Astrocyte (in vitro differentiated cells and primary cell): ENCODE measurements around the gene SLCO3A1.

Experiments
- EZH2 ChIP-seq: IDR thresholded peaks from 2 replicates; pipeline ENCODE4 v1.6.1; 2012; ENCODE audit warnings: mild to moderate bottlenecking, low read length, inconsistent platforms; ENCODE audit not compliant: insufficient read depth
- TF ChIP-seq, protein P1 (sequence below): IDR thresholded peaks from 2 replicates; pipeline ENCODE4 v1.5.1; 2011; ENCODE audit warnings: low read depth, mild to moderate bottlenecking, inconsistent platforms, low read length, moderate library complexity; ENCODE audit not compliant: insufficient read depth

DNA sequence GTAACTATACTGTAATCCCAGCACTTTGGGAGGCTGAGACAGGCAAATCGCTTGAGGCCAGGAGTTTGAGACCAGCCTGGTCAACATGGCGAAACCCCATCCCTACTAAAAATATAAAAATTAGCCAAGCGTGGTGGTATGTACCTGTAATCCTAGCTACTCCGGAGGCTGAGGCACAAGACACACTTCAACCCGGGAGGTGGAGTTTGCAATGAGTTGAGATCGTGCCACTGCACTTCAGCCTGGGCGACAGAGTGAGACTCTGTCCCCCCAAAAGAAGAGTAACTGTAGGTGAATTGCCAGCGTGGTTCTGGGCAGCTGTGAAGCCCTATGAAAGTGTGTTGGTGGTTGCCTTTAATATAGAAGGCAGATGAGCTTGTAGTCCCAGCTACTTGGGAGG, 95.9 kb downstream of the SLCO3A1 start:
- TF ChIP-seq, protein P1, sequence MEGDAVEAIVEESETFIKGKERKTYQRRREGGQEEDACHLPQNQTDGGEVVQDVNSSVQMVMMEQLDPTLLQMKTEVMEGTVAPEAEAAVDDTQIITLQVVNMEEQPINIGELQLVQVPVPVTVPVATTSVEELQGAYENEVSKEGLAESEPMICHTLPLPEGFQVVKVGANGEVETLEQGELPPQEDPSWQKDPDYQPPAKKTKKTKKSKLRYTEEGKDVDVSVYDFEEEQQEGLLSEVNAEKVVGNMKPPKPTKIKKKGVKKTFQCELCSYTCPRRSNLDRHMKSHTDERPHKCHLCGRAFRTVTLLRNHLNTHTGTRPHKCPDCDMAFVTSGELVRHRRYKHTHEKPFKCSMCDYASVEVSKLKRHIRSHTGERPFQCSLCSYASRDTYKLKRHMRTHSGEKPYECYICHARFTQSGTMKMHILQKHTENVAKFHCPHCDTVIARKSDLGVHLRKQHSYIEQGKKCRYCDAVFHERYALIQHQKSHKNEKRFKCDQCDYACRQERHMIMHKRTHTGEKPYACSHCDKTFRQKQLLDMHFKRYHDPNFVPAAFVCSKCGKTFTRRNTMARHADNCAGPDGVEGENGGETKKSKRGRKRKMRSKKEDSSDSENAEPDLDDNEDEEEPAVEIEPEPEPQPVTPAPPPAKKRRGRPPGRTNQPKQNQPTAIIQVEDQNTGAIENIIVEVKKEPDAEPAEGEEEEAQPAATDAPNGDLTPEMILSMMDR = no peak
- TF ChIP-seq EZH2 = no peak
